Ishikawa (cell line): Measurements from ENCODE around the gene CDC42BPG.

Experiments used
- CEBPB ChIP-seq: IDR thresholded peaks from 2 replicates; pipeline ENCODE4 v1.6.1; 2012
- CREB1 ChIP-seq: IDR thresholded peaks from 2 replicates; pipeline ENCODE4 v1.6.1; 2012; ENCODE audit warnings: low read depth
- EGR1 ChIP-seq: IDR thresholded peaks from 2 replicates; pipeline ENCODE4 v1.6.1; 2012
- EP300 ChIP-seq: IDR thresholded peaks from 2 replicates; pipeline ENCODE4 v1.6.1; 2012; ENCODE audit warnings: borderline replicate concordance
- FOXM1 ChIP-seq: IDR thresholded peaks from 2 replicates; pipeline ENCODE4 v1.6.1; 2012; ENCODE audit warnings: low read depth, borderline replicate concordance
- NFIC ChIP-seq: IDR thresholded peaks from 2 replicates; pipeline ENCODE4 v1.6.1; 2012
- RAD21 ChIP-seq: IDR thresholded peaks from 2 replicates; pipeline ENCODE4 v1.6.1; 2012; ENCODE audit warnings: low read depth
- TAF1 ChIP-seq: IDR thresholded peaks from 2 replicates; pipeline ENCODE4 v1.6.1; 2012; ENCODE audit warnings: low read depth, mild to moderate bottlenecking
- TCF12 ChIP-seq: IDR thresholded peaks from 2 replicates; pipeline ENCODE4 v1.6.1; 2012; ENCODE audit warnings: low read depth
- TEAD4 ChIP-seq: IDR thresholded peaks from 2 replicates; pipeline ENCODE4 v1.6.1; 2012
- YY1 ChIP-seq: IDR thresholded peaks from 2 replicates; pipeline ENCODE4 v1.6.1; 2012; ENCODE audit warnings: low read depth
- ZBTB7A ChIP-seq: IDR thresholded peaks from 2 replicates; pipeline ENCODE4 v1.6.1; 2012; ENCODE audit warnings: low read depth
- TF ChIP-seq, protein P1 (sequence below): IDR thresholded peaks from 2 replicates; pipeline ENCODE4 v1.6.1; 2012; ENCODE audit warnings: low read depth, mild to moderate bottlenecking
- TF ChIP-seq, protein P2 (sequence below): IDR thresholded peaks from 2 replicates; pipeline ENCODE4 v1.6.1; 2012
- TF ChIP-seq, protein P3 (sequence below): IDR thresholded peaks from 2 replicates; pipeline ENCODE4 v1.6.1; 2012

Gene CDC42BPG

DNA sequence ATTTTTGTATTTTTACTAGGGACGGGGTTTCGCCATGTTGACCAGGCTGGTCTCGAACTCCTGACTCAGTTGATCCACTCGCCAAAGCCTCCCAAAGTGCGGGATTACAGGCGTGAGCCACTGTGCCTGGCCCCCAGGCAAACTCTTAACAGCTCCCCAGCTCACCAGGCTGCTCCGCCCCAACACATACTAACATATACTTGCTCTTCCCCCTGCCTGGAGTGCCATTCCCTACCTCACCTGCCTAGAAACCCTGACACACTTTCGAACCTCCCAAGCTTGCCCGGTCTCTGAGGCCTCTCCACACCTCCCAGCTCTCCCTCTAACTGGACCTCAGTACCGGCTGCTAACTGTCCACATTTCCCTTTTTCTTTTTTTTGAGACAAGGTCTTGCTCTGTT is 49.9 kb downstream of the CDC42BPG start:
- no peak for TF ChIP-seq CEBPB
- no peak for TF ChIP-seq FOXM1

DNA sequence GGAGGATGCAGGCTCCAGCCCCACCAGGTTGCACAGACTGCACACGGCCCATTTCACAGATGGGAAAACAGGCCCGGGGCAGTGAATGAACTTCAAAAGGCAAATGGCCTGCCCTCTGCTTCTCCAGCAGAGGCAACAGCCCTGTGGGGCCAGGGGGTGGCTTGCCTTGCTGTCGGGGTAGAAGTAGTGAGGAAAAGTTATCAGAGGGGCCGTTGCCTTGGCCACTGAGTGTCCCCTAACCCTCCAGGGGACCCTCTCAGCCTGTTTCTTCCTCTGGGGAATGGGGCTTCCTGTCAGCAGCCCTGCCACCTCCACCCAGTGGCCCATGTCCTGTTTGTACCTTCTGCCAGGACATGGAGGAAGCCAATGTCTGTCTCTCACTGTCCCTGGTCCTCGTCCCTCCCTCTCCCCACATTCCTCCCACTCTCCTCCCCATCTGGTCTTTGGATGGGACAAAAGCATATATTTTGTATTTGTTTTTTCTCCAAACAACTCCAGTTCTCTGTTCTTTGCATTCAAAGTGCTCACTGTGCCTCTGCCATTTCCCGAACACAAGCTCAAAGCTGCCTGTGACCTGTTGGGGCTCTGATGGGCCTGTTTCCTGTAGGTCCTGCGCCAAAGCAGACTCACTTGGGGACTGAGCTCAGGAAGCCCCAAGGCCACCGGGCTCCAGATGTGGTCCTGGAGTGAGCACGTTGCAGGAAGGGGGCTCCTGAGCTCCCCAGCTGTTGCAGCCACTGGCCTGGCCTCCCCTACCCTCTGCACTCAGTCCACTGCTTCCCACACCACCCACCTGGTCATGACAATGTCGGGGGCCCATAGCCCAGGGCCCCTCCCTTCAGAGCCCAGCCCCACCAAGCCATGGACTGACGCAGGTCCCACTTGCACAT is 50.9 kb downstream of the CDC42BPG start:
- TF ChIP-seq FOXM1 = no peak
- TF ChIP-seq, protein P1, sequence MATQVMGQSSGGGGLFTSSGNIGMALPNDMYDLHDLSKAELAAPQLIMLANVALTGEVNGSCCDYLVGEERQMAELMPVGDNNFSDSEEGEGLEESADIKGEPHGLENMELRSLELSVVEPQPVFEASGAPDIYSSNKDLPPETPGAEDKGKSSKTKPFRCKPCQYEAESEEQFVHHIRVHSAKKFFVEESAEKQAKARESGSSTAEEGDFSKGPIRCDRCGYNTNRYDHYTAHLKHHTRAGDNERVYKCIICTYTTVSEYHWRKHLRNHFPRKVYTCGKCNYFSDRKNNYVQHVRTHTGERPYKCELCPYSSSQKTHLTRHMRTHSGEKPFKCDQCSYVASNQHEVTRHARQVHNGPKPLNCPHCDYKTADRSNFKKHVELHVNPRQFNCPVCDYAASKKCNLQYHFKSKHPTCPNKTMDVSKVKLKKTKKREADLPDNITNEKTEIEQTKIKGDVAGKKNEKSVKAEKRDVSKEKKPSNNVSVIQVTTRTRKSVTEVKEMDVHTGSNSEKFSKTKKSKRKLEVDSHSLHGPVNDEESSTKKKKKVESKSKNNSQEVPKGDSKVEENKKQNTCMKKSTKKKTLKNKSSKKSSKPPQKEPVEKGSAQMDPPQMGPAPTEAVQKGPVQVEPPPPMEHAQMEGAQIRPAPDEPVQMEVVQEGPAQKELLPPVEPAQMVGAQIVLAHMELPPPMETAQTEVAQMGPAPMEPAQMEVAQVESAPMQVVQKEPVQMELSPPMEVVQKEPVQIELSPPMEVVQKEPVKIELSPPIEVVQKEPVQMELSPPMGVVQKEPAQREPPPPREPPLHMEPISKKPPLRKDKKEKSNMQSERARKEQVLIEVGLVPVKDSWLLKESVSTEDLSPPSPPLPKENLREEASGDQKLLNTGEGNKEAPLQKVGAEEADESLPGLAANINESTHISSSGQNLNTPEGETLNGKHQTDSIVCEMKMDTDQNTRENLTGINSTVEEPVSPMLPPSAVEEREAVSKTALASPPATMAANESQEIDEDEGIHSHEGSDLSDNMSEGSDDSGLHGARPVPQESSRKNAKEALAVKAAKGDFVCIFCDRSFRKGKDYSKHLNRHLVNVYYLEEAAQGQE = no peak

DNA sequence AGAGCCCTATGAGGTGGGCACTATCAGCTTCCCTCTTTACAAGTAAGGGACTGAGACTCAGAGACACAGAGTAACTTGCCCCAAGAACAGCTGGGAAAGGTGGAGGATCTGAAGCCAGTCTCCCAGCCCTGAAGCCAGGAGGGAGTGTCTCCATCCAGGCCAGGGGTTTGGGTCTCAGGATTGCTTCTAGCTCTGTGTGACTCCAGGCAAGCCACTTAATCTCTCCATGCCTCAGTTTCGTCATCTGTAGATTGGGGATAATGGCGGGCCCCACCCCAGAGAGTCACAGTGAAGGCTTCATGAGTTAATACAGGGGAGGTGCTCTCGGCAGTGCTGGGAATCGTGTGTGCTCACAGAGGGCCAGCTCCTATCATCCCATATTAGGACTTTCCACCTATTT is 52.0 kb downstream of the CDC42BPG start:
- no peak for TF ChIP-seq YY1
- TF ChIP-seq RAD21 = no peak
- TF ChIP-seq ZBTB7A = no peak

DNA sequence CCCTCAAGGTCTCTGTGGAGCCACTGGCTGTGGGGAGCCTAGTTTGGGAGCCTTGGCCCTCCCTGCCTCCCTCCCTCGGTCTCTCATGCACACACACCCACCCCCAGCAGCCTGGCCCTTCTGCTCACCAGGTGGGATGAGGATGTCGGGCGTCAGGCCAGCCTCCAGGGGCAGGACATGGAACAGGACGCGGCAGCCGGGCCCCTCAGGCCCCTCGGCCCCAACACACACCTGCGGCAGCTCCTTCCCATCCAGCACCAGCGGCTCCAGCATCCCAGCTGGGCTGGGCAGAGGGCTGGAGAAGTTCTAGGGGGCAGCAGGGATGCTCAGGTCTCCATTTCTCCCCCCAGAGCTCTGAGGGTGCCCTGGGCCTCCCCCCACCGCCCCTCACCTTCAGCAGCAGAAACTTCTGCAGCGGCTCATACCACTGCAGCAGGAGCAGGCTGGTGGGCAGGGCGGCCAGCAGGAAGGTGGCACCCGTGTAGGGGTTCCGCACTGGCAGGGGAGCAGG is 52.6 kb downstream of the CDC42BPG start:
- TF ChIP-seq, protein P2, sequence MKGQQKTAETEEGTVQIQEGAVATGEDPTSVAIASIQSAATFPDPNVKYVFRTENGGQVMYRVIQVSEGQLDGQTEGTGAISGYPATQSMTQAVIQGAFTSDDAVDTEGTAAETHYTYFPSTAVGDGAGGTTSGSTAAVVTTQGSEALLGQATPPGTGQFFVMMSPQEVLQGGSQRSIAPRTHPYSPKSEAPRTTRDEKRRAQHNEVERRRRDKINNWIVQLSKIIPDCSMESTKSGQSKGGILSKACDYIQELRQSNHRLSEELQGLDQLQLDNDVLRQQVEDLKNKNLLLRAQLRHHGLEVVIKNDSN = no peak
- TF ChIP-seq NFIC (no peak), TAF1 (no peak), CEBPB (no peak), RAD21 (no peak), CREB1 (no peak), ZBTB7A (no peak), EGR1 (no peak), EP300 (no peak), FOXM1 (no peak)
- TF ChIP-seq, protein P3, sequence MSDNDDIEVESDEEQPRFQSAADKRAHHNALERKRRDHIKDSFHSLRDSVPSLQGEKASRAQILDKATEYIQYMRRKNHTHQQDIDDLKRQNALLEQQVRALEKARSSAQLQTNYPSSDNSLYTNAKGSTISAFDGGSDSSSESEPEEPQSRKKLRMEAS = no peak
- TF ChIP-seq, protein P1 = no peak

DNA sequence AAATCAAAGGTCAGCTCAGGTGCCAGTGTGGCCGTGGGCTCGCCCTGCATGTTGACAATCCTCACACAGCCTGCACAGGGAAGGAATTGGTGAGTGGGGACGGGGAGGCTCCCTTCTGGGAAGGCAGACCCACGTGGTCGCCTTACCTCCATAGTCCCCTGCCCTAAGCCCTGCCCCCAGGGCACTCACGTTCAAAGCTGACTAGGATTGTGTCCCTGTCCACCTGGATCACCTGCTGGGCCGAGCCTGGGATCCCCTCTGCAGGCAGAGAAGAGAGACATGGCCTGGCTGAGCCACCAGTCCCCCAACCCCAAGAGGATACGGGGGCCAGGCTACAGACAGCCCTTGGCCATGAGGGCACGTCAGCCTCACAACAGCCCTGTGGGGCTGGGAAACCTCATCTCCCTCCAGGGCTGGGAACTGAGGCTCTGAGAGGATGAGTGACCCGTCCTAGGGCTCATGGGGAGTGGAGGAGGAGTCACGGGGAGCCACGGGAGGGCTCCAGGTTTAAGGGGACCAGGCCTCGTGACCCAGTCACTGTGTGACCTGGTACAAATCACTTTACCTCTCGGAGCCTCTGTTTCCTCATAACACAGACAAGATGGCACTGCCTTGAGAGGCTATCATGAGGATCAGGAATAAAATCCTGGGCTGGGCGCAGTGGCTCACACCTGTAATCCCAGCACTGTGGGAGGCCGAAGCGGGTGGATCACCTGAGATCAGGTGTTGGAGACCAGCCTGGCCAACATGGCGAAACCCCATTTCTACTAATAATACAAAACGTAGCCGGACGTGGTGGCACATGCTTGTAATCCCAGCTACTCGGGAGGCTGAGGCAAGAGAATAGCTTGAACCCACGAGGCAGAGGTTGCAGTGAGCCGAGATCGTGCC is 54.0 kb downstream of the CDC42BPG start:
- TF ChIP-seq YY1 (no peak), RAD21 (no peak), TEAD4 (no peak), EP300 (no peak), CREB1 (no peak), CEBPB (no peak), NFIC (no peak), TAF1 (no peak), TCF12 (no peak), EGR1 (no peak), FOXM1 (no peak), ZBTB7A (no peak)
- TF ChIP-seq, protein P2 = no peak
- TF ChIP-seq, protein P1 = no peak
- TF ChIP-seq, protein P3 = no peak
